HEK293T (cell line): ENCODE results near the gene NDRG2.

Experiments used
- BHLHE40 ChIP-seq: fragments of 450-650 bp; IDR thresholded peaks from 2 replicates; pipeline ENCODE4 v1.6.1; 2016; ENCODE audit warnings: mild to moderate bottlenecking, moderate library complexity, borderline replicate concordance
- CTBP1 ChIP-seq: fragments of 450-650 bp; IDR thresholded peaks from 2 replicates; pipeline ENCODE4 v1.6.1; 2016; ENCODE audit warnings: borderline replicate concordance
- FOXA1 ChIP-seq: fragments of 450-650 bp; IDR thresholded peaks from 2 replicates; pipeline ENCODE4 v1.6.1; 2016; ENCODE audit warnings: mild to moderate bottlenecking
- FOXK2 ChIP-seq: fragments of 450-650 bp; IDR thresholded peaks from 2 replicates; pipeline ENCODE4 v1.6.1; 2016; ENCODE audit warnings: mild to moderate bottlenecking
- HDGF ChIP-seq: fragments of 450-650 bp; IDR thresholded peaks from 2 replicates; pipeline ENCODE4 v1.6.1; 2017; ENCODE audit warnings: antibody characterized with exemption, borderline replicate concordance
- PKNOX1 ChIP-seq: fragments of 450-650 bp; IDR thresholded peaks from 2 replicates; pipeline ENCODE4 v1.6.1; 2016
- SP1 ChIP-seq: fragments of 450-650 bp; IDR thresholded peaks from 2 replicates; pipeline ENCODE4 v1.6.1; 2017
- TARDBP ChIP-seq: fragments of 450-650 bp; IDR thresholded peaks from 2 replicates; pipeline ENCODE4 v1.6.1; 2016
- ZNF384 ChIP-seq: fragments of 450-650 bp; IDR thresholded peaks from 2 replicates; pipeline ENCODE4 v1.6.1; 2016

DNA sequence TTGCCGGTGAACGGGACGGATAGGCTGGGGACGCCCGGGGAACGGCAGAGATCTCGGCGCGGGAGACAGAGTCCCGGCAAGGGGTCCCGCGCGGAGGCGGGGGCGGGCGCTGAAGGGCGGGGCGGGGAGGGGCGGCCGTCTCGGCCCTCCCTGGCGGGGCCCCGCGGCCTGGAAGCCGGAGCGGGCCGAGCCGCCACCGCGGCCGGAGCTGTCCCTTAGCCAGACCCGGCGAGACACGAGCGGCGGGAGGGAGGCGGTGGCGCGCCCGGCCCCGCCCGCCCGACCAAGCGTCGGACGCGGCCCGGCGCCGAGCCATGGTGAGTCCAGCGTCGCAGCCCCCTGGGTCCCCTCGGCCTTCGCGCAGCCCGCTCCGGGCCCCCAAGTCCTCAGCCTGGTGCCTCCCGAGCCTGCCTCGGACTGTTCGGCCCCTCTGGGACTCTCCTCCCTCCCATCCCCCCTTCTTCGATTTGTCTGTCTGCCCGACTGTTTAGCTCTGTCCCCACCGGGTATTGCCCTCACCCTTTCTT is 45.3 kb upstream of the NDRG2 start, which contains the start of gene ARHGEF40:
- no peak for TF ChIP-seq FOXK2
- TF ChIP-seq PKNOX1 = no peak
- no peak for TF ChIP-seq TARDBP
- TF ChIP-seq FOXA1 = no peak
- TF ChIP-seq CTBP1 = no peak
- no peak for TF ChIP-seq HDGF
- TF ChIP-seq BHLHE40 = no peak
- TF ChIP-seq ZNF384 = no peak
- no peak for TF ChIP-seq SP1
